ENCODE results near the gene SPNS2. TPM values are rescaled to one million over a fixed set of nuclear protein-coding genes. Genes with fewer than 3 reads are reported as not detected.

Gene SPNS2
- total and polyA plus RNA-seq, 4 donors = 4.0 to 9.0 (median 5.2) TPM

DNA sequence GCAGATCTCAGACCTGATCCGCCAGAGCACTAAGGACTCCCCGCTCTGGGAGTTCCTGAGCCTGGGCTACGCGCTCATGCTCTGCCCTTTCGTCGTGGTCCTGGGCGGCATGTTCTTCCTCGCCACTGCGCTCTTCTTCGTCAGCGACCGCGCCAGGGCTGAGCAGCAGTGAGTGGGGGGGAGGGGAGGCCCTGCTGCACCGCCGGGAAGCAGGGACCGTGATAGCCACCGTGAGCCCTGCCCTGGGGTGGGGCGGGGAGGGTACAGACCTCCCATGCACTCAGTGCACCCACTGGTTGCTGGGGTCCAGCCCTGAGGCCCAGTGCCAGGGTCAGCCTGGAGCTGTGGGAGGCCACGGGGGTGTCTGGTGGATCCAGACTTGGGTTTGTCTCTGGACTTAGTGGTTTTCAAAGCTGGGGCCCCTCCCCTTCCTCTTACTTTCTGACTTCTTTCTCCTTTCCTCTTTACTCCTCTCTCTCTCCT is 37.6 kb downstream of the SPNS2 start:
- Histone ChIP-seq H3K9me3 (ENCODE audit: control insufficient read depth in 4 of 4, low read length in 3 of 4) (no peaks in the 10 kb centered on the region), H3K27me3 (ENCODE audit: control insufficient read depth in 4 of 4, insufficient read depth in 4 of 4, low read length in 3 of 4) (no peaks in the 10 kb centered on the region), H3K4me1 (ENCODE audit: control insufficient read depth in 4 of 4, insufficient read depth in 4 of 4, low read length in 3 of 4) (peaks cover 7 to 40% (median 14%) of the 10 kb centered on the region in 4 donors), H3K27ac (ENCODE audit: low read depth in 1 of 2, low read length in 2 of 2) (no peak overlapping the region), H3K4me3 (ENCODE audit: low read depth in 1 of 3, low read length in 3 of 3) (no peak overlapping the region), H3K9ac (ENCODE audit: low read depth in 1 of 2, low read length in 2 of 2) (no peak overlapping the region), H3K36me3 (ENCODE audit: control insufficient read depth in 4 of 4, insufficient read depth in 3 of 4, low read depth in 1 of 4, low read length in 3 of 4) (peaks cover 3 to 32% (median 10%) of the 10 kb centered on the region in 4 donors)
- WGBS = 54% methylated on average over 19 of the region's 19 CpGs
- TF ChIP-seq, protein P1, sequence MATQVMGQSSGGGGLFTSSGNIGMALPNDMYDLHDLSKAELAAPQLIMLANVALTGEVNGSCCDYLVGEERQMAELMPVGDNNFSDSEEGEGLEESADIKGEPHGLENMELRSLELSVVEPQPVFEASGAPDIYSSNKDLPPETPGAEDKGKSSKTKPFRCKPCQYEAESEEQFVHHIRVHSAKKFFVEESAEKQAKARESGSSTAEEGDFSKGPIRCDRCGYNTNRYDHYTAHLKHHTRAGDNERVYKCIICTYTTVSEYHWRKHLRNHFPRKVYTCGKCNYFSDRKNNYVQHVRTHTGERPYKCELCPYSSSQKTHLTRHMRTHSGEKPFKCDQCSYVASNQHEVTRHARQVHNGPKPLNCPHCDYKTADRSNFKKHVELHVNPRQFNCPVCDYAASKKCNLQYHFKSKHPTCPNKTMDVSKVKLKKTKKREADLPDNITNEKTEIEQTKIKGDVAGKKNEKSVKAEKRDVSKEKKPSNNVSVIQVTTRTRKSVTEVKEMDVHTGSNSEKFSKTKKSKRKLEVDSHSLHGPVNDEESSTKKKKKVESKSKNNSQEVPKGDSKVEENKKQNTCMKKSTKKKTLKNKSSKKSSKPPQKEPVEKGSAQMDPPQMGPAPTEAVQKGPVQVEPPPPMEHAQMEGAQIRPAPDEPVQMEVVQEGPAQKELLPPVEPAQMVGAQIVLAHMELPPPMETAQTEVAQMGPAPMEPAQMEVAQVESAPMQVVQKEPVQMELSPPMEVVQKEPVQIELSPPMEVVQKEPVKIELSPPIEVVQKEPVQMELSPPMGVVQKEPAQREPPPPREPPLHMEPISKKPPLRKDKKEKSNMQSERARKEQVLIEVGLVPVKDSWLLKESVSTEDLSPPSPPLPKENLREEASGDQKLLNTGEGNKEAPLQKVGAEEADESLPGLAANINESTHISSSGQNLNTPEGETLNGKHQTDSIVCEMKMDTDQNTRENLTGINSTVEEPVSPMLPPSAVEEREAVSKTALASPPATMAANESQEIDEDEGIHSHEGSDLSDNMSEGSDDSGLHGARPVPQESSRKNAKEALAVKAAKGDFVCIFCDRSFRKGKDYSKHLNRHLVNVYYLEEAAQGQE (IDR thresholded peaks at IDR 0.05) = no peak
- TF ChIP-seq HNF4A (conservative IDR thresholded peaks at IDR 0.05) = no peak
- TF ChIP-seq, protein P2, sequence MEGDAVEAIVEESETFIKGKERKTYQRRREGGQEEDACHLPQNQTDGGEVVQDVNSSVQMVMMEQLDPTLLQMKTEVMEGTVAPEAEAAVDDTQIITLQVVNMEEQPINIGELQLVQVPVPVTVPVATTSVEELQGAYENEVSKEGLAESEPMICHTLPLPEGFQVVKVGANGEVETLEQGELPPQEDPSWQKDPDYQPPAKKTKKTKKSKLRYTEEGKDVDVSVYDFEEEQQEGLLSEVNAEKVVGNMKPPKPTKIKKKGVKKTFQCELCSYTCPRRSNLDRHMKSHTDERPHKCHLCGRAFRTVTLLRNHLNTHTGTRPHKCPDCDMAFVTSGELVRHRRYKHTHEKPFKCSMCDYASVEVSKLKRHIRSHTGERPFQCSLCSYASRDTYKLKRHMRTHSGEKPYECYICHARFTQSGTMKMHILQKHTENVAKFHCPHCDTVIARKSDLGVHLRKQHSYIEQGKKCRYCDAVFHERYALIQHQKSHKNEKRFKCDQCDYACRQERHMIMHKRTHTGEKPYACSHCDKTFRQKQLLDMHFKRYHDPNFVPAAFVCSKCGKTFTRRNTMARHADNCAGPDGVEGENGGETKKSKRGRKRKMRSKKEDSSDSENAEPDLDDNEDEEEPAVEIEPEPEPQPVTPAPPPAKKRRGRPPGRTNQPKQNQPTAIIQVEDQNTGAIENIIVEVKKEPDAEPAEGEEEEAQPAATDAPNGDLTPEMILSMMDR (IDR thresholded peaks at IDR 0.05; ENCODE audit: low read depth, low read length, missing input control) = no peak
- TF ChIP-seq TAF1 (conservative IDR thresholded peaks at IDR 0.05) = no peak
- TF ChIP-seq FOXA2 (IDR thresholded peaks at IDR 0.05) = no peak
- TF ChIP-seq, protein P3, sequence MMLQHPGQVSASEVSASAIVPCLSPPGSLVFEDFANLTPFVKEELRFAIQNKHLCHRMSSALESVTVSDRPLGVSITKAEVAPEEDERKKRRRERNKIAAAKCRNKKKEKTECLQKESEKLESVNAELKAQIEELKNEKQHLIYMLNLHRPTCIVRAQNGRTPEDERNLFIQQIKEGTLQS (IDR thresholded peaks at IDR 0.05) = no peak
- TF ChIP-seq, protein P4, sequence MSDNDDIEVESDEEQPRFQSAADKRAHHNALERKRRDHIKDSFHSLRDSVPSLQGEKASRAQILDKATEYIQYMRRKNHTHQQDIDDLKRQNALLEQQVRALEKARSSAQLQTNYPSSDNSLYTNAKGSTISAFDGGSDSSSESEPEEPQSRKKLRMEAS (IDR thresholded peaks at IDR 0.05) = no peak
- no peak for TF ChIP-seq GABPA (IDR thresholded peaks at IDR 0.05 in 1 of 2, conservative IDR thresholded peaks at IDR 0.05 in 1 of 2)
- TF ChIP-seq RAD21 (IDR thresholded peaks at IDR 0.05) = no peak
- no peak for TF ChIP-seq HNF4G (IDR thresholded peaks at IDR 0.05)
- no peak for TF ChIP-seq JUND (IDR thresholded peaks at IDR 0.05)
- TF ChIP-seq YY1 (IDR thresholded peaks at IDR 0.05) = no peak
- TF ChIP-seq EGR1 (IDR thresholded peaks at IDR 0.05; ENCODE audit: low read depth in 2 of 2) = no peak
- TF ChIP-seq, protein P5, sequence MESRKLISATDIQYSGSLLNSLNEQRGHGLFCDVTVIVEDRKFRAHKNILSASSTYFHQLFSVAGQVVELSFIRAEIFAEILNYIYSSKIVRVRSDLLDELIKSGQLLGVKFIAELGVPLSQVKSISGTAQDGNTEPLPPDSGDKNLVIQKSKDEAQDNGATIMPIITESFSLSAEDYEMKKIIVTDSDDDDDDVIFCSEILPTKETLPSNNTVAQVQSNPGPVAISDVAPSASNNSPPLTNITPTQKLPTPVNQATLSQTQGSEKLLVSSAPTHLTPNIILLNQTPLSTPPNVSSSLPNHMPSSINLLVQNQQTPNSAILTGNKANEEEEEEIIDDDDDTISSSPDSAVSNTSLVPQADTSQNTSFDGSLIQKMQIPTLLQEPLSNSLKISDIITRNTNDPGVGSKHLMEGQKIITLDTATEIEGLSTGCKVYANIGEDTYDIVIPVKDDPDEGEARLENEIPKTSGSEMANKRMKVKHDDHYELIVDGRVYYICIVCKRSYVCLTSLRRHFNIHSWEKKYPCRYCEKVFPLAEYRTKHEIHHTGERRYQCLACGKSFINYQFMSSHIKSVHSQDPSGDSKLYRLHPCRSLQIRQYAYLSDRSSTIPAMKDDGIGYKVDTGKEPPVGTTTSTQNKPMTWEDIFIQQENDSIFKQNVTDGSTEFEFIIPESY (IDR thresholded peaks at IDR 0.05) = no peak
- TF ChIP-seq SP1 (IDR thresholded peaks at IDR 0.05) = no peak
- TF ChIP-seq NR2F2 (IDR thresholded peaks at IDR 0.05) = no peak
- no peak for TF ChIP-seq RXRA (IDR thresholded peaks at IDR 0.05)
- no peak for DNase-seq (ENCODE audit: low spot score)

All from liver (tissue), 9 donors.